WTC11 (cell line): Measurements from ENCODE around the gene PROM2.

Experiments
- ATF1 ChIP-seq: sonication (generic); formaldehyde crosslinking; IDR thresholded peaks from 2 replicates; pipeline ENCODE4 v1.8.1; 2023; ENCODE audit warnings: mild to moderate bottlenecking, moderate library complexity, missing genetic modification reagents
- ATF3 ChIP-seq: sonication (generic); formaldehyde crosslinking; conservative IDR thresholded peaks from 2 replicates; pipeline ENCODE4 v1.8.1; 2022; ENCODE audit warnings: mild to moderate bottlenecking, missing genetic modification reagents
- CREB1 ChIP-seq: sonication (generic); formaldehyde crosslinking; IDR thresholded peaks from 2 replicates; pipeline ENCODE4 v1.8.0; 2023; ENCODE audit warnings: mild to moderate bottlenecking, missing genetic modification reagents
- CTCF ChIP-seq: fragments of 200-600 bp; IDR thresholded peaks from 2 replicates; pipeline ENCODE4 v1.8.0; 2022; ENCODE audit warnings: antibody characterized with exemption
- E2F4 ChIP-seq: sonication (generic); formaldehyde crosslinking; IDR thresholded peaks from 2 replicates; pipeline ENCODE4 v1.8.1; 2022; ENCODE audit warnings: low read depth, mild to moderate bottlenecking, moderate library complexity, missing genetic modification reagents, borderline replicate concordance
- GABPB1 ChIP-seq: sonication (generic); formaldehyde crosslinking; IDR thresholded peaks from 2 replicates; pipeline ENCODE4 v1.8.1; 2023; ENCODE audit warnings: mild to moderate bottlenecking, missing genetic modification reagents
- IRF1 ChIP-seq: sonication (generic); formaldehyde crosslinking; IDR thresholded peaks from 2 replicates; pipeline ENCODE4 v1.8.0; 2023; ENCODE audit warnings: missing genetic modification reagents
- MLX ChIP-seq: sonication (generic); formaldehyde crosslinking; IDR thresholded peaks from 2 replicates; pipeline ENCODE4 v1.8.1; 2023; ENCODE audit warnings: mild to moderate bottlenecking, missing genetic modification reagents, moderate library complexity
- NFYB ChIP-seq: sonication (generic); formaldehyde crosslinking; conservative IDR thresholded peaks from 2 replicates; pipeline ENCODE4 v1.8.0; 2022; ENCODE audit warnings: low read depth, missing genetic modification reagents
- NR3C1 ChIP-seq: sonication (generic); formaldehyde crosslinking; conservative IDR thresholded peaks from 2 replicates; pipeline ENCODE4 v1.8.1; 2023; ENCODE audit warnings: low read depth, mild to moderate bottlenecking, missing genetic modification reagents
- SP1 ChIP-seq: sonication (generic); formaldehyde crosslinking; conservative IDR thresholded peaks from 2 replicates; pipeline ENCODE4 v1.8.1; 2022; ENCODE audit warnings: missing genetic modification reagents
- TCF7 ChIP-seq: sonication (generic); formaldehyde crosslinking; IDR thresholded peaks from 2 replicates; pipeline ENCODE4 v1.8.0; 2022; ENCODE audit warnings: mild to moderate bottlenecking, low read depth, missing genetic modification reagents, moderate library complexity

GRCh38 chr2:95272299-95272751, 1.9 kb upstream of the PROM2 start:
- TF ChIP-seq CTCF (no peak), IRF1 (CRISPR knock-in tag) (no peak), ATF1 (CRISPR knock-in tag) (no peak), TCF7 (CRISPR knock-in tag) (no peak), ATF3 (CRISPR knock-in tag) (no peak), E2F4 (CRISPR knock-in tag) (no peak), CREB1 (CRISPR knock-in tag) (no peak), GABPB1 (CRISPR knock-in tag) (no peak), NFYB (no peak), SP1 (CRISPR knock-in tag) (no peak), NR3C1 (CRISPR knock-in tag) (no peak), MLX (CRISPR knock-in tag) (no peak)
